HG03280 (cell line): ENCODE data around the gene FANCC.

ENCODE experiments used
- ATAC-seq: cut with Tn5 transposase; IDR thresholded peaks from one replicate; pipeline ENCODE4 v1.9.1; 2021; ENCODE audit warnings: mild to moderate bottlenecking, moderate library complexity; ENCODE audit not compliant: unreplicated experiment

Gene FANCC

DNA sequence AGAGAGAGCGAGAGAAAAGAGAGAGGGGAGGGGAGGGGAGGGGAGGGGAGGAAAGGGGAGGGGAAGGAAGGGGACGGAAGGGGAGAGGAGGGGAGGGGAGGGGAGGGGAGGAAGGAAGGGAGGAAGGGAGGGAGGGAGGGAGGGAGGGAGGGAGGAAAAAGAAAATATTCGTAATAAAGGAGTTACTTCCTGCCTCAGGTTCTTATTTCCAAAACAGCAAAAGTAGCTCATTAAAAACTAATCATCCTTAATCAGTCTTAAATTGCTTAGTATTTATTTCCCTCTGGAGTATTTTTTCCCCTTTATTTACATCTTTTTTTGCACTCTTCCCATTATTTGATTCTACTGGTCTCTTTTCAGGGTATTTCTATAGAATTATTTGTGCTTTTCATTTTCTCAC lies 162.3 kb downstream of the FANCC start:
- no peak for ATAC-seq

DNA sequence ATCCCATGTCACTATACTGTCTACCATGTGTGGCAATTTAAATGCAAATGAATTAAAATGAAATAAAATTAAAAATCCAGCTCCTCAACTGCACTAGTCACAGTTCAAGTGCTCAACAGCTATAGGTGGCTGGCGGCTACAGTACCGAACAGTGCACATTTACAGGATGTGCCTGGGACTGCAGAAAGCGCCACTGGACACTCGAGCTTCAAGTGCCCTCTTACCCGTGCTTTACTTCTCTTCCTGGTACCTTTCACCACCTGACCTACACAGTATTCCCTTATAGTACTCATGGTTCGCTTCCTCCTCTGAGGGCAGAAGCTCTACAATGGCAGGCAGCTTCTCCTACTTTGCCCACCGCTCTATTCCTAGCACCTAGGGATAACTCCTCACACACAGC lies 166.6 kb downstream of the FANCC start:
- ATAC-seq: no peak

DNA sequence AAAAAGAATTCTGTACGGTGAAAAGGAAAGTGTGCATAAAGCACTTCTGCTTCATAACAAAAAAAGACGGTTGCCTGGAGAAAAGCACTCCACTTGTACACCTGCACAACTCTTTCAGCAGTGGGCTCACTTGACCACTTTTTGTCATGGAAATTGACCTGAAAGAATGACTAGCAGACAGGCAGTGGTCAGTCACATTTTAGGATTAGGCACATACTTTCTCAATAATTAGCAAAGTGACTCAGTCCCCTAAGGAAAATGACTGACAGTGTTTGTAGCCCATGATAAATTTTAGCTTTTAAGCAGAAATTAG lies 169.3 kb downstream of the FANCC start:
- no peak for ATAC-seq

DNA sequence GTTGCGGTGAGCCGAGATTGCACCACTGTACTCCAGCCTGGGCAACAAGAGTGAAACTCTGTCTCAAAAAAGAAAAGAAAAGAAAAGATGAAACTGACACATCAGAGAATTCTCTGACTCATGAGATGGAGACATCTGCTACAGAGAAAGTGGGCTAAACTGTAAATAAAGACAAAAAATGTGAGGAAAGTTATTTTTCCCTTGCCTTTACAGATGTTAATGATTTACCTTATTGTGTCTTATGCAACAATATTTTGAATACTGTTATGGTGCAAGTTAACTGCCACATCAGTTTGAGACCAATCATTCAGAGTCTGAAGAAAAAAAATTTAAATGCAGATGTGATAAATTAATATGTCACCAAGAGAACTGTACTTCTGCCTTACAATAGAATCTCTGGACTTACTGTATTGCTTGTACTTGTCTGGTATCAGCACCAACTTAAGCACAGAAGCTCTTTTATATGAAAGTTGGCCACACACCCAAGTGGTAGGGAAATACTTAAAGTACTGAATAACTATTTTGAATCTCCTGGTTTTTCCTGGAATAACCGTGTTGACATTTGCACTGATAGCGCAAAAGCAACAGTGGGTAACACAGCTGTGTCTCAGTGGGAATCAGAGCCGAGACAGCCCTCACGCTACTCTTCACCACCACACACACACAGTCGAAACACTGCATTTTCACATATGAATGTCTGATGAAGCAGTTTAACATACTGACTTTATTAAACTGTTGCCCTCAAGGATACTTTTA lies 169.9 kb downstream of the FANCC start:
- ATAC-seq: no peak

DNA sequence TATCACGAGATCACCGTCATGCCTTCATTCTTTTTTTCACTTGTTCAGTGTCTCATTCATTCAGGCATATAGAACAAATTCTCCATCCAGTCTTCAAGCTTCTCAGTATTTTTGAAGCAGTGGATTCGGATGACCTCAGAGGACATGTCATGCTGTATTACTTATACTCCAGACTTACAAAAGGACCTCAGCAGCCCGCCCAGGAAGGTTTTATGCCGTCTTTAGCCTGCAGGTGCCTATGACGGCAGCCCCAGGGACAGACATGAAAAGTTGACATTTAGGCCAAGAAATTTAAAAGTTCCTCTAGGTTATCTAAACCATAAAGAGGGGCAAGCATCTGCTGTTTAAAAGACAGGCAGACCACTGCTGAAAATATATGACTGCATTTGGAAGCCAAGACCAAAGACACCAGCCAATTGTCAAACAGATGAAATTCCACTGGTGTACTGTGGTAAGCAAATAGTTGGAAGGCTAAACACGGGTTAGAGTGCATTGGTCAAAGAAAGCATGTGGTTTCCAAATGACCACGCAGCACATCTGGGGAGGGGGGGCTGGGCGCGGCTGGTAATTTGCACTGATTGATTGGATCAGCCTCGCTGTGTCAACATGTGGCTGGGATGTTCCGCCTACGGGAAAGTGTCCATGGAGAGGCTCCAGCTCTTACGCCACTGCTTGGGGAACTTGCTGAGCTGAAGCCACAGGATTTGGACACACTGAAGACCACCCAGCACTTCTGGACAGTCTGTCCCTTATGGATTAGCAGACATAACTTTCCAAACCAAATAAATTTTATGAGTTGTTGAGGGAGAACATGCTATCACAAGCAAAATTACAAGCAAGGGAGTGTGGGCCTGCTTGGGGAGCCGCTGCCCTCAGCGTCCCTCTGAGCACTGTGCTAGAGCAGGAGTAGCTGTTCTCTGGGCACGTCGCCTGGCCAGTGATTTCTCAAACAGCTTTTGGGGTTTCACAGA lies 173.6 kb downstream of the FANCC start:
- ATAC-seq: no peak

DNA sequence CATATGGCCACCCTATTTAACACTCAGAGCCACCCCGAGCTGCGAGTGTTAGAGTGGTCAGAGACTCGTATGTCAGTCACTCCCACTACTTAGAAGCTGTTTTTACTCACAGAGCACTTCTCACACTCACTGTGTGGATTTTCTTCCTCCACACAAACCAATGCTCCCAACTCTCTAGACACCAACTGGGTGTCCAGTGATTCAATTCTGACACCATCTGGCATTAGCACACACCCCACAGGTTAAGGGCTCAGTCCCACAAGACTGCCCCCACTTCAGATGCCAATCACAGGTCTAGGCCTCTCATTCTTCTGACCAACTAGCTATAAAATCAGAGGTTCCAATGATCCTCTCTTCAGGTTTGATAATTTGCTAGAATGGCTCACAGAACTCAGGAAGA lies 174.8 kb downstream of the FANCC start:
- no peak for ATAC-seq

DNA sequence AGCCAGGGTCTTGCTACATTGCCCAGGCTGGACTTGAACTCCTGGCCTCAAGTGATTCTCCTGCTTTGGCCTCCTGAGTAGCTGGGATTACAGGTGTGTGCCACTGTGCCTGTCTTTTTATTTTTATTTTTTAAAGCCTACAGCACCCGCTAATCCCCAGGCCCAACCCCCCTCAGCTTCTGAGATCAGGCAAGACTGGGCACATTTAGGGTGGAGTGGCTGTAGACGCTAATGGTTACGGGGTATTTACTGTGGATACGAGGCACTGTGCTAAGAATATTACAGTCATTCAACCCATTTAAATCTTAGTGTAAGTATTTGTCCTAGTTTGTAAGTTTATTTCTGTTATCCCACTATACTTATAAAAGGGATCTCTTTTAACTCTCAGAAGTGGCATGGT lies 175.2 kb downstream of the FANCC start:
- ATAC-seq: no peak

DNA sequence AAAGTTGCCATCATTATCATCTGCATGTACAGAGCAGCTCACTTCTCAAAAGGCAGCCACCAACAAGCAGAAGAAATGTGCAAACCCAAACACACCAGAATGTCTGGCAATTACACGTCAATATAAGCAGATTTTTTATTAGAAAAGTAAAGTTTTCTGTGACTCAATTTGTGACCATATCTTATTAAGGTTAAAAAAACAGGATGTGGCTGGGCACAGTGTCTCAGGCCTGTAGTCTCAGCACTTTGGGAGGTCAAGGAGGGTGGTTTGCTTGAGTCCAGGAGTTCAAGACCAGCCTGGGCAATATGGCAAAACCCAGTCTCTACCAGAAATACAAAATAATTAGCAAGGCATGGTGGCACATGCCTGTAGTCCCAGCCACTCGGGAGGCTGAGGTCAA lies 176.7 kb downstream of the FANCC start:
- no peak for ATAC-seq

DNA sequence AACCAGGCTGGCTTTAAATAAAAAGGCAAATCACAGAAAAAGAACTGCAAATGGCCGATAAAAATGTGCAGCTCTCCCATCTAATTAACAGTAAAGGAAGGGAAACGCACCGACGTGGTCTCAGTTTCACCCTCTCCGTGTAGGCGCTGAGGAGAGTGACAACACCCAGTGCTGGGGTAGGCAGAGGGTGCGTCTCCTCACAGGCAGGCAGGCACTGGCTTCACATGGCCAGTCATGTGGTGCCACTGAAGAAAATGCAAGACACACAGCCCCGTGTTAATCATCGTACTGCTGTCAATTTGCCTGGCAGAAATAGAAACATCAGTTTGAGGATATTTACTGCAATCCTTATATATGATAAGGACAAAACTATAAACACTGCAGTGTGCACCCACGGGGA lies 178.4 kb downstream of the FANCC start:
- ATAC-seq: no peak

DNA sequence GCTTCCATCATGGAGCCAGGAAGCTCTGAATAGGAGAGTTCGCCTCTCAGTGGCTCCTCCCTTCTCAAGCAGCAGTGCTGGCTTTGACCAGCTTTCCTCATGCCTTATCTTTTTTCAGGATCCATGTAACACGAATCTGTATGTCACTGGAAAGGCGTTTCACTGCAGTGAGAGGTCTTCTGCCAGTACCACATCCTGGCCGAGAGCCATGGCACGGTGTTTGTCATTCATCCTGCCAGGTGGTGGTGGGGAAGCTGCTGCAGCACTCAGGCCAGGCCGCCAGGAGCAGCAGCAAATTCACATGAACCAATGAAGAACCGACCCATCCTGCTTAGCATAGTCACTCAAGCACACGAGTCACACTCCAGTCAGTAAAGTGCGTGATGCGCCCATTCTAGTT lies 179.0 kb downstream of the FANCC start:
- ATAC-seq: no peak

DNA sequence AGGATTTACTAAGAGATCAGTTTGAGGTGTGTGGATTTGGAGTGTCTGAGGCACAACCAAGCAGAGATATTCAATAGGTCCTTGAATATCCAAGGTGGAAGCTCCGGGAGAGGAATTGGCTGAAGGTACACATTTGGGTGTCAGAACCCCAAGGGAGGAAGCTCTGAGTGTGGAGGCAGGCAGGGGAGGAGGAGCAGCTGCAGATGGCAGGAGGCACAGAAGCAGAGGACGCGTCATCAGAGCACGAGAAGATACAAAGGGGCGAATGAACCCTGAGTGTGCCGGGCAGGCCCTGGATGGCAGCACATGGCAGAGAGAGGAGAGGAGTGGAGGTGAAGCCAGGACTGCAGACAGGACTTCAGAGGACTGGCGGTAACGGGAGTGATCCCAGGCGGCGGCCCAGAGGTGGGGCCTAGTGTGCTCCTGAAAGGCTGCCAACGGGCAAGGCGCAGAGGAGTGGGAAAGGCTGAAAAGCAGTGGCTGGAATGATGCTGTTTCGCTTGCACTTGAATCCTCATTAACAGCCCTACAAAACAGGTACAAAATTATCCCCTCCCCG lies 179.8 kb downstream of the FANCC start:
- ATAC-seq: no peak

DNA sequence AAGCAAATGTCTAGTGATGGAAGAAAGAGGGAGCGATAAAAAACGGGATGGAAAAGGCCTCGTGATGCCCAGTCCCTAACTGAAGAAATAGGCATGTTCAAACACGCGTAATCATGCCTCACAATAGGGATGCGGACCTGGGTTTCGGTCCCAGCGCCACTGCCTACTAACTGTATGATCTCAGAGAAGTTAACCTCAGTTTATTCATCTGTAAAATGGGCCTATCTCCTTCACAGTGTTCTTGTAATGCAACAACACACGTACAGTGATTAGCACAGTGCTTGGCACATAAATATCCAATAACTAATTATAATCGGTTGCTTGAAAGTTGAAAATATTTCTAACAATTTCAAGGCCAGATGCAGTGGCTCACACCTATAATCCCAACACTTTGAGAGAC lies 181.8 kb downstream of the FANCC start:
- no peak for ATAC-seq

DNA sequence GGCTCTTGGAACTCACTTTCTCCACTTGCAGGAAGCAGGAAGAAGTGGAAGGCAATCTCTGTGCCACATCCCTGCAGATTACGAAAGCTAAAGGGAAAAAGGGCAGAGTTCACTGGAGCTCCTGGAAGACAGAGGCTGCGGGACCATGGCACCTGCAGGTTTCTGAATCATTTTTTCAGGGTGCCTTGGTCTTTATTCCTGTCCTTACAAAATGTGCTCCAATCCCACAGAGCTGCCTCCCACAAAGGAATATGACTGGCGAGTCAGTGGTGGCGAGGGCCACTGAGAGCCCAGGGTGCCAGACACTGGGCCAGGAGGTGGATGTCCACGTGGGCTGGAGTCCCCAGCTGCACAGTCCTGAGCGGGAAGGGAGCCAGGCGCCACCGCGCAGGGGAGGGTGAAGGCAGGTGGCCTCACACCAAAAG lies 183.0 kb downstream of the FANCC start:
- ATAC-seq: no peak

DNA sequence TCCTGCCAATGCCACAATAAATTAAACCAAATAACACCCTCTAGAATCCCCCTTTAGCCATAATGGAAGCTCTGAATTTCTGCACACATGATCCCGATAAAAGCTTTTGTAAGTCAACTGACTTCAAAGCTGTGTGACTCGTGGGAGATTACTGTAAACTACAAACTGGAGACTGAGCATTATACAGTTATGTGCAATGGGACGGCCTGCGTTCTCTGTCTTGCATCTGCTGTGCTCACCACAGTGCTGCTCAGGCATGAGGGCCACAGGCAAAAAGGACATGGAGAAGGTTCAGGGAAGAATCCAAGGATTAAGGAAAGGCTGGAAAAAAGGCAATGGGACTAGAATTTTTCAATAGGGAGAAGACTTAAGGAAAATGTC lies 184.2 kb downstream of the FANCC start:
- no peak for ATAC-seq

DNA sequence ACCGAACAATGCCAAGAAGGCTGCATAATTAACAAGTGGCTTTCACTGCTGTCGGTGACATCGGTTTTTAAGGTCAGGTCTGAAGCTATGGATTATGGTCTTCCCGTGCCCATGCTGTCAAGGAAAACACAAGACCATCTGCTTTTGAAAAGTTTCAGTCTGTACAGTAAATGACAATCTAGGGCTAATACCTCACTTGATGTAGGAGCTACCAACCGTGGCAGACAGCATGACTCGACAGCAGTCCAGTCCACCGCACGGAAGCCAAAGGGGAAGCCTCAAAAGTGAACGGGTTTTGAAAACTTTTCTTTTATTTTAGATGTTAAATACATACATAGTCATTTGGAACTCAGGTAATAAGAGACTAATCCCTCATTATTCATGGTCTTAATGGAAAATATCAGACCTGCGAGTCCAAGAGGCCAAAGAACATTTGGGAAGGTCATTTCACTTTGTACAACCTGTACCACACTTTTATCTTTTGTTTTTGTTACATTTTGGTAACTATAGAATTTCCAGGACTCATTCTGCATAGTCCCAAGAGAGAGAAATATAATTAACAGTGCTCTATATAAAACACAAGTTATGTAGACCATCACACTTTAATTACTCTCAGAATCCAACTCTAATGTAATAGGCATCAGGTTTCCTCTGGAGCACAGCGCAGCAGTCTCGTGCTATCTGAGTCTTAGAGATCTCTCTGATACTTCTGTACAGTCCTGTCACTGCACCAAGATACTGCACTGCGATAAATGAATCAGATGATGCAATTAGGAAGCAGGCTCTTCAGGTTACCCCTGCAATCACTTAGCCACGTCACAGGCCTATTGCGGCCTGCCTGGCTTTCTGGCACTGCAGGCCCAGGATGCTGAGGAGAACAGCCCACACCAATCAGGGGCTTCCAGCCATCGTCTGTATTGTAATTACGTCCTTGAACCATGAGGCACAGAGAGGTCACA lies 184.9 kb downstream of the FANCC start:
- no peak for ATAC-seq

DNA sequence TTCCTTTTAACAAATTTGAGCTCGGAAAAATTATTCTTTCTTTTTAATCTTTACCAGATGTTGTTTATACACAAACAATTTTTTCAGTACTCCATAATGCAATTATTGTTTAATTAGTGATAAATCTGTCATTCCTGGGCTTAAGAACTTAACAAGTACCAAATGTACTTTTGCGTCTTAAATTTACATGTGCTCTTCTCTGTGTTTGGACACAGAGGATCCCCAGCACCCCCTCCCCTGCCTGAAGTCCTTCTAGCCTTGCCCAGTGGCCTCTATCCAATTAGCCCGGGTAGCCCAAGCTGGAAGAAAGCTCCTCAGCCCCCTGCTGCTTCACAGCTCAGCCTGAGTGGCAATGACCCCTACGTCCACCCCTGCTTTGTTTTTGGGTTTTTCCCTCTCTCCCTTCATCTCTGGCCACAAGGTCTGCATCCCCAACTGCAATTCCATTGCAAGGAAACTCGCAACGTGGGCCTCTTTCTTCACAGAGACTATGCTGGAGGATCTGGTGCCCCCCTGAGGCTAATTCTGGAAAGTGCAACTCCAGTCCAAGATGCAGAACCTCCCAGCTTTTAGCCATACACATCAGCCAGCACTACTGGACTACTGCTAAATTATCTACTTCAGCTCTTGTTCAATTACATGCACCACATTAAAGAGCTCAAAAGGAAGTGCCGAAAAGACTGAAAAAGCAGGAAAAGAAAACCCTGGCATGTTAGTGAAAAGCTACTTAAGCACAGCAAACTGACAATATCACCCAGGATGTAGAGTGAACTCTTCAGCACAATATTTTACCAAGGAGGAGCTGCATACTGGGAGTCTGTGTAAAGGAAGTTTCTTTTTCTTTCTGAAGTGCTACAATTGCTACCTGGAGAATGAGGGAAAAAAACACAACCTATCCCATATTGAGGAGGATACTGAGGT lies 186.2 kb downstream of the FANCC start:
- ATAC-seq: no peak

DNA sequence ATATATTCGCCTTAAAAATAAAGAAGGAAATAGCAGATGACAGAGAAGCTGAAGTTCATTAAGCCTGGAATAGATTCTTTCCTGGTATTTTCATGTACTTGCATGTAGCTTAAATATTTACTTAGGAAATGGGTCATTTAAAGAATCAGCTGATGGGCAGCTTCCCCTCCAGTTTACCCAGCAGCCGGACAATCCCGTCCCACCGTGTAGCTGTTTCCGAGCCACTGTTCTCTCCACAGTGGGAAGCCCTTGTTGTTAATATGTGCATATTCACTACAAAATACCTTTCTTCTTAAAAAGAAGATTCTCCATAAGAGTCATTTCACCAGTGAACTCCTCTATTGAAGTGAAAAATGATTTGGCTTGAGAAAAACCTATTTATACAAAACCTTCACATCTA lies 187.0 kb downstream of the FANCC start:
- no peak for ATAC-seq

DNA sequence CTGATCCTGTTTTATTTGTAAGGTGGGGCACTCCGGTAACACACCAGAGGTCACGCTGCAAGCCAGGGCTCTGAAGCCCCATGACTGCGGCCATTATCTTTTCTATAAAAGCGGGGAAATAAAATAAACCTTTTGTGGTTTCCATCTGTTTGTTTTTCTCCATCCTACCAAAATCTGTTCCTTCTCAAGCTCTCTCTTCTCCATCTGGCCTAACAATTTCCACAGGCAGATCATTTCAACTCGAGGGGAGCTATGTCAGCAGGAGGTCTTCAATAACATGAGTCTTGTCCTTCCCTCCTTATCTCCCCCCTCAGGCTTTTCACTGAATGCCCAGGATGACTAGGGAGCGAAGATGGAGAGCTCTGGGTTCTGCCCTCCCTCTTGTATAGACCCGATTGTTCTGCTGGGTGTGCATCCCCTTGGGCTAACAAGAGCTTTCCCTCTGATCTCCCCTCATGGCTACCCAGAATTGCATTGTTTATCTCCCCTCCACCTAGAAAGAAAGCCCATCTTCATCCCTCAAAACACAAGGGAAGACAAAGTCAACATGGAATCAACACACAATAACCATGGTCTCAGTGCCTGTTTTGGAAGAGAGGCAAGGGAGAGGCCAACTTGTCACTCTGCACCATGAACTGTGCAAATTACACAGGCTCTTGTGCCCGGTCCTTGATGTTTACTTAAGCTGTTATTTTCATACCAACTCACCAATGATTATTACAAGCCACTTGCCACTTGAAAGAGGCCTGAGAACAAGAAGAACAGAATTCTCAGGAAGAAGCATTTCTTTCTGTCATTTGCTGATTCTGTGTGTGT lies 187.8 kb downstream of the FANCC start:
- ATAC-seq: no peak

DNA sequence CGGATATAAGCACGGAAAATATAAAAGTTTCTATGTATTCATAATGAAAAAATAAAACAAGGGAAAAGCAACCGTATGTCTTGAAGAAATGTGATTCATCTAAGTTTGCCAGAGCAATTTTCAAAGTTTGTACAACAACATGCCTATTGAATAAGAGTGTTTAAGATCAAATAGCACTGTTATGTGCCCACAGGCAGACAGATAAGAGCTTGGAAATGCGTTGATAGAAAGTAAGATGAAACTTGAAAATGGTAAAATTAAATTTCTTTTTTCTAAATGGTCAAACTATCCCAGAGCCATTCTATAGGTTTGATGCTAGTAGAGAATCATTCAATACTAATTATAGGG lies 189.4 kb downstream of the FANCC start:
- no peak for ATAC-seq
